ENCODE data around the gene XRCC5.

Gene XRCC5

GRCh38 chr2:216144372-216144771, 35.2 kb downstream of the XRCC5 start:
- no peak for TF ChIP-seq TOX (CRISPR knock-in tag; IDR thresholded peaks at IDR 0.05; ENCODE audit: borderline replicate concordance)
- no peak for TF ChIP-seq PPARA (CRISPR knock-in tag; IDR thresholded peaks at IDR 0.05; ENCODE audit: borderline replicate concordance)
- TF ChIP-seq, protein P1, sequence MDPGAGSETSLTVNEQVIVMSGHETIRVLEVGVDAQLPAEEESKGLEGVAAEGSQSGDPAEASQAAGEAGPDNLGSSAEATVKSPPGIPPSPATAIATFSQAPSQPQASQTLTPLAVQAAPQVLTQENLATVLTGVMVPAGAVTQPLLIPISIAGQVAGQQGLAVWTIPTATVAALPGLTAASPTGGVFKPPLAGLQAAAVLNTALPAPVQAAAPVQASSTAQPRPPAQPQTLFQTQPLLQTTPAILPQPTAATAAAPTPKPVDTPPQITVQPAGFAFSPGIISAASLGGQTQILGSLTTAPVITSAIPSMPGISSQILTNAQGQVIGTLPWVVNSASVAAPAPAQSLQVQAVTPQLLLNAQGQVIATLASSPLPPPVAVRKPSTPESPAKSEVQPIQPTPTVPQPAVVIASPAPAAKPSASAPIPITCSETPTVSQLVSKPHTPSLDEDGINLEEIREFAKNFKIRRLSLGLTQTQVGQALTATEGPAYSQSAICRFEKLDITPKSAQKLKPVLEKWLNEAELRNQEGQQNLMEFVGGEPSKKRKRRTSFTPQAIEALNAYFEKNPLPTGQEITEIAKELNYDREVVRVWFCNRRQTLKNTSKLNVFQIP (CRISPR knock-in tag; IDR thresholded peaks at IDR 0.05; ENCODE audit: borderline replicate concordance, low read depth) = no peak
- no peak for TF ChIP-seq ARNTL (CRISPR knock-in tag; IDR thresholded peaks at IDR 0.05; ENCODE audit: borderline replicate concordance, low read depth)
- no peak for TF ChIP-seq ZNF565 (CRISPR knock-in tag; conservative IDR thresholded peaks at IDR 0.05; ENCODE audit: low read depth)
- TF ChIP-seq GLIS3 (CRISPR knock-in tag; IDR thresholded peaks at IDR 0.05) = no peak
- TF ChIP-seq CSDC2 (CRISPR knock-in tag; IDR thresholded peaks at IDR 0.05) = no peak
- TF ChIP-seq ESRRG (CRISPR knock-in tag; IDR thresholded peaks at IDR 0.05) = no peak
- no peak for TF ChIP-seq SNAI2 (CRISPR knock-in tag; IDR thresholded peaks at IDR 0.05)
- no peak for TF ChIP-seq TCF4 (CRISPR knock-in tag; IDR thresholded peaks at IDR 0.05; ENCODE audit: borderline replicate concordance)
- TF ChIP-seq, protein P2, sequence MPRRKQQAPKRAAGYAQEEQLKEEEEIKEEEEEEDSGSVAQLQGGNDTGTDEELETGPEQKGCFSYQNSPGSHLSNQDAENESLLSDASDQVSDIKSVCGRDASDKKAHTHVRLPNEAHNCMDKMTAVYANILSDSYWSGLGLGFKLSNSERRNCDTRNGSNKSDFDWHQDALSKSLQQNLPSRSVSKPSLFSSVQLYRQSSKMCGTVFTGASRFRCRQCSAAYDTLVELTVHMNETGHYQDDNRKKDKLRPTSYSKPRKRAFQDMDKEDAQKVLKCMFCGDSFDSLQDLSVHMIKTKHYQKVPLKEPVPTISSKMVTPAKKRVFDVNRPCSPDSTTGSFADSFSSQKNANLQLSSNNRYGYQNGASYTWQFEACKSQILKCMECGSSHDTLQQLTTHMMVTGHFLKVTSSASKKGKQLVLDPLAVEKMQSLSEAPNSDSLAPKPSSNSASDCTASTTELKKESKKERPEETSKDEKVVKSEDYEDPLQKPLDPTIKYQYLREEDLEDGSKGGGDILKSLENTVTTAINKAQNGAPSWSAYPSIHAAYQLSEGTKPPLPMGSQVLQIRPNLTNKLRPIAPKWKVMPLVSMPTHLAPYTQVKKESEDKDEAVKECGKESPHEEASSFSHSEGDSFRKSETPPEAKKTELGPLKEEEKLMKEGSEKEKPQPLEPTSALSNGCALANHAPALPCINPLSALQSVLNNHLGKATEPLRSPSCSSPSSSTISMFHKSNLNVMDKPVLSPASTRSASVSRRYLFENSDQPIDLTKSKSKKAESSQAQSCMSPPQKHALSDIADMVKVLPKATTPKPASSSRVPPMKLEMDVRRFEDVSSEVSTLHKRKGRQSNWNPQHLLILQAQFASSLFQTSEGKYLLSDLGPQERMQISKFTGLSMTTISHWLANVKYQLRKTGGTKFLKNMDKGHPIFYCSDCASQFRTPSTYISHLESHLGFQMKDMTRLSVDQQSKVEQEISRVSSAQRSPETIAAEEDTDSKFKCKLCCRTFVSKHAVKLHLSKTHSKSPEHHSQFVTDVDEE (CRISPR knock-in tag; IDR thresholded peaks at IDR 0.05) = no peak
- TF ChIP-seq OSR1 (CRISPR knock-in tag; IDR thresholded peaks at IDR 0.05) = no peak
- TF ChIP-seq BACH2 (CRISPR knock-in tag; IDR thresholded peaks at IDR 0.05; ENCODE audit: borderline replicate concordance) = no peak
- no peak for TF ChIP-seq ZC3H10 (CRISPR knock-in tag; IDR thresholded peaks at IDR 0.05)
- no peak for TF ChIP-seq ZFP3 (CRISPR knock-in tag; IDR thresholded peaks at IDR 0.05)
- TF ChIP-seq, protein P3, sequence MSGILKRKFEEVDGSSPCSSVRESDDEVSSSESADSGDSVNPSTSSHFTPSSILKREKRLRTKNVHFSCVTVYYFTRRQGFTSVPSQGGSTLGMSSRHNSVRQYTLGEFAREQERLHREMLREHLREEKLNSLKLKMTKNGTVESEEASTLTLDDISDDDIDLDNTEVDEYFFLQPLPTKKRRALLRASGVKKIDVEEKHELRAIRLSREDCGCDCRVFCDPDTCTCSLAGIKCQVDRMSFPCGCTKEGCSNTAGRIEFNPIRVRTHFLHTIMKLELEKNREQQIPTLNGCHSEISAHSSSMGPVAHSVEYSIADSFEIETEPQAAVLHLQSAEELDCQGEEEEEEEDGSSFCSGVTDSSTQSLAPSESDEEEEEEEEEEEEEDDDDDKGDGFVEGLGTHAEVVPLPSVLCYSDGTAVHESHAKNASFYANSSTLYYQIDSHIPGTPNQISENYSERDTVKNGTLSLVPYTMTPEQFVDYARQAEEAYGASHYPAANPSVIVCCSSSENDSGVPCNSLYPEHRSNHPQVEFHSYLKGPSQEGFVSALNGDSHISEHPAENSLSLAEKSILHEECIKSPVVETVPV (CRISPR knock-in tag; IDR thresholded peaks at IDR 0.05) = no peak
- no peak for ATAC-seq

DNA sequence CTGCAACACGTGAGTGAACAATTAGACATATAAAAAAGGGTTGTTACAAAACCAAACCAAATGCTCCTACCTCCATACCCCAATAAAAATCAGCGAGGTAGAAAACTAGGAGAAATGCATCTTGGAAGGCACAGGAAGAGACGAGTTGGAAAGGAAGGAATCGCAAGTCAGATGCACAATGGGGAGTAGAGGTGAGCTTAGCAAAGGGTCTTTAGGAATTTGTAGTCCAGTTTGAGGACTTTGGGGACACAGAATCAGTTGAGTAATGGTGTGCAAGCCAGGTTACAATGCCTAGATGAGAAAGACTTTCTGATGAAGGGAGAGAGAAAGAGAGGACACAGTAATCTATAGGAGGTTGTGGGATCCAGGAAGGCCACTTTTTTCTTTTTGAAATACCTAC, 35.7 kb downstream of the XRCC5 start:
- TF ChIP-seq BACH2 (CRISPR knock-in tag; IDR thresholded peaks at IDR 0.05; ENCODE audit: borderline replicate concordance) = no peak
- TF ChIP-seq, protein P2 (CRISPR knock-in tag; IDR thresholded peaks at IDR 0.05) = no peak
- TF ChIP-seq PPARA (CRISPR knock-in tag; IDR thresholded peaks at IDR 0.05; ENCODE audit: borderline replicate concordance) = no peak
- TF ChIP-seq CREB5 (CRISPR knock-in tag; IDR thresholded peaks at IDR 0.05; ENCODE audit: low read depth) = no peak
- no peak for TF ChIP-seq ZFP30 (CRISPR knock-in tag; IDR thresholded peaks at IDR 0.05)
- no peak for TF ChIP-seq ESRRG (CRISPR knock-in tag; IDR thresholded peaks at IDR 0.05)
- no peak for TF ChIP-seq RARB (CRISPR knock-in tag; IDR thresholded peaks at IDR 0.05)
- TF ChIP-seq ARNTL (CRISPR knock-in tag; IDR thresholded peaks at IDR 0.05; ENCODE audit: borderline replicate concordance, low read depth) = no peak
- TF ChIP-seq TOX (CRISPR knock-in tag; IDR thresholded peaks at IDR 0.05; ENCODE audit: borderline replicate concordance) = no peak
- no peak for TF ChIP-seq SNAI2 (CRISPR knock-in tag; IDR thresholded peaks at IDR 0.05)
- TF ChIP-seq ZC3H10 (CRISPR knock-in tag; IDR thresholded peaks at IDR 0.05) = no peak
- TF ChIP-seq ZFP3 (CRISPR knock-in tag; IDR thresholded peaks at IDR 0.05) = no peak
- no peak for ATAC-seq

GRCh38 chr2:216146573-216146972, 37.4 kb downstream of the XRCC5 start:
- ATAC-seq = no peak
- TF ChIP-seq CSDC2 (CRISPR knock-in tag; IDR thresholded peaks at IDR 0.05) (no peak), ARNTL (CRISPR knock-in tag; IDR thresholded peaks at IDR 0.05; ENCODE audit: borderline replicate concordance, low read depth) (no peak), ZFP3 (CRISPR knock-in tag; IDR thresholded peaks at IDR 0.05) (no peak), PPARA (CRISPR knock-in tag; IDR thresholded peaks at IDR 0.05; ENCODE audit: borderline replicate concordance) (no peak), ESRRG (CRISPR knock-in tag; IDR thresholded peaks at IDR 0.05) (no peak), OSR1 (CRISPR knock-in tag; IDR thresholded peaks at IDR 0.05) (no peak), ZNF8 (CRISPR knock-in tag; IDR thresholded peaks at IDR 0.05) (no peak), ZNF70 (CRISPR knock-in tag; IDR thresholded peaks at IDR 0.05) (no peak)
- TF ChIP-seq, protein P2 (CRISPR knock-in tag; IDR thresholded peaks at IDR 0.05) = no peak
- TF ChIP-seq, protein P1 (CRISPR knock-in tag; IDR thresholded peaks at IDR 0.05; ENCODE audit: borderline replicate concordance, low read depth) = no peak
